ACC112 (cell line): ENCODE measurements around the gene MEF2C.

ENCODE experiments used
- H2AFZ ChIP-seq: fragments of 200-600 bp; sonication (generic); one replicate; pipeline ENCODE4 v1.6.0; 2017; ENCODE audit warnings: antibody characterized with exemption, low read length; ENCODE audit not compliant: unreplicated experiment
- H3K27ac ChIP-seq: fragments of 200-600 bp; sonication (generic); 2 replicates; pipeline ENCODE4 v1.5.1; 2014; ENCODE audit warnings: low read depth, mild to moderate bottlenecking, antibody characterized with exemption, low read length, moderate library complexity
- H3K27me3 ChIP-seq: fragments of 200-600 bp; sonication (generic); 2 replicates; pipeline ENCODE4 v1.6.1; 2014; ENCODE audit warnings: mild to moderate bottlenecking, antibody characterized with exemption, low read length, moderate library complexity, mixed read lengths; ENCODE audit not compliant: insufficient read depth
- H3K36me3 ChIP-seq: fragments of 200-600 bp; sonication (generic); 2 replicates; pipeline ENCODE4 v1.6.1; 2016; ENCODE audit warnings: mild to moderate bottlenecking, antibody characterized with exemption, low read length, moderate library complexity, mixed read lengths; ENCODE audit not compliant: insufficient read depth
- H3K4me1 ChIP-seq: fragments of 200-600 bp; sonication (generic); one replicate; pipeline ENCODE4 v1.6.1; 2016; ENCODE audit warnings: low read length, mixed read lengths; ENCODE audit not compliant: insufficient read depth, unreplicated experiment, control insufficient read depth
- H3K4me3 ChIP-seq: fragments of 200-600 bp; sonication (generic); 2 replicates; pipeline ENCODE4 v1.5.1; 2014; ENCODE audit warnings: mild to moderate bottlenecking, low read depth, low read length
- H3K79me2 ChIP-seq: fragments of 200-600 bp; sonication (generic); one replicate; pipeline ENCODE4 v1.6.0; 2016; ENCODE audit warnings: low read length; ENCODE audit not compliant: control insufficient read depth, unreplicated experiment, insufficient read depth

Gene MEF2C

GRCh38 chr5:88760527-88760926 lies 122.5 kb downstream of the MEF2C start:
- Histone ChIP-seq H3K4me3 (no peak overlapping the region), H3K27me3 (no peaks in the 10 kb centered on the region), H2AFZ (no peak overlapping the region), H3K36me3 (no peaks in the 10 kb centered on the region), H3K4me1 (peaks cover 4% of the 10 kb centered on the region), H3K27ac (no peak overlapping the region), H3K79me2 (no peaks in the 10 kb centered on the region)

GRCh38 chr5:88758591-88758990 lies 124.4 kb downstream of the MEF2C start:
- H2AFZ ChIP-seq = no peak overlapping the region
- H3K27ac ChIP-seq = no peak overlapping the region
- H3K4me3 ChIP-seq = no peak overlapping the region
- H3K79me2 ChIP-seq = no peaks in the 10 kb centered on the region
- H3K27me3 ChIP-seq = no peaks in the 10 kb centered on the region
- H3K4me1 ChIP-seq = peaks cover 4% of the 10 kb centered on the region
- H3K36me3 ChIP-seq = no peaks in the 10 kb centered on the region

- Histone ChIP-seq H3K4me3 (no peak overlapping the region), H2AFZ (no peak overlapping the region), H3K4me1 (peaks cover 4% of the 10 kb centered on the region), H3K27me3 (no peaks in the 10 kb centered on the region), H3K79me2 (no peaks in the 10 kb centered on the region), H3K27ac (no peak overlapping the region), H3K36me3 (no peaks in the 10 kb centered on the region)
Measured at GRCh38 chr5:88758184-88758583, 124.8 kb downstream of the MEF2C start.

- Histone ChIP-seq H3K79me2 (no peaks in the 10 kb centered on the region), H3K36me3 (no peaks in the 10 kb centered on the region), H3K27me3 (no peaks in the 10 kb centered on the region)
Measured at GRCh38 chr5:88756953-88757352, 126.0 kb downstream of the MEF2C start.

GRCh38 chr5:88748666-88749065 lies 134.3 kb downstream of the MEF2C start:
- Histone ChIP-seq H3K79me2 (no peaks in the 10 kb centered on the region), H3K27ac (no peak overlapping the region), H3K27me3 (no peaks in the 10 kb centered on the region), H3K4me3 (no peak overlapping the region), H2AFZ (no peak overlapping the region), H3K36me3 (no peaks in the 10 kb centered on the region), H3K4me1 (no peaks in the 10 kb centered on the region)

More at GRCh38 chr5:88756953-88757352, 126.0 kb downstream of the MEF2C start:
- H3K4me3 ChIP-seq = no peak overlapping the region
- peaks cover 4% of the 10 kb centered on the region for H3K4me1 ChIP-seq
- H2AFZ ChIP-seq = no peak overlapping the region
- no peak overlapping the region for H3K27ac ChIP-seq

GRCh38 chr5:88746438-88746882 lies 136.5 kb downstream of the MEF2C start:
- Histone ChIP-seq H3K79me2 (no peaks in the 10 kb centered on the region), H2AFZ (no peak overlapping the region)

GRCh38 chr5:88745093-88745696 lies 137.8 kb downstream of the MEF2C start:
- no peaks in the 10 kb centered on the region for H3K36me3 ChIP-seq
- H2AFZ ChIP-seq = no peak overlapping the region
- H3K27me3 ChIP-seq = no peaks in the 10 kb centered on the region
- H3K27ac ChIP-seq = no peak overlapping the region
- H3K4me3 ChIP-seq = no peak overlapping the region
- peaks cover 16% of the 10 kb centered on the region for H3K4me1 ChIP-seq
- no peaks in the 10 kb centered on the region for H3K79me2 ChIP-seq

More at GRCh38 chr5:88746438-88746882, 136.5 kb downstream of the MEF2C start:
- Histone ChIP-seq H3K36me3 (no peaks in the 10 kb centered on the region), H3K4me3 (no peak overlapping the region), H3K27ac (no peak overlapping the region), H3K4me1 (peaks cover 6% of the 10 kb centered on the region), H3K27me3 (no peaks in the 10 kb centered on the region)

GRCh38 chr5:88743231-88743834 lies 139.7 kb downstream of the MEF2C start:
- no peaks in the 10 kb centered on the region for H3K27me3 ChIP-seq
- H3K27ac ChIP-seq = no peak overlapping the region
- H3K4me1 ChIP-seq = peaks cover 16% of the 10 kb centered on the region
- no peaks in the 10 kb centered on the region for H3K79me2 ChIP-seq
- H2AFZ ChIP-seq = no peak overlapping the region
- H3K36me3 ChIP-seq = no peaks in the 10 kb centered on the region
- H3K4me3 ChIP-seq = no peak overlapping the region

GRCh38 chr5:88741964-88742363 lies 141.0 kb downstream of the MEF2C start:
- Histone ChIP-seq H3K79me2 (no peaks in the 10 kb centered on the region), H3K36me3 (no peaks in the 10 kb centered on the region), H3K4me1 (peaks cover 16% of the 10 kb centered on the region), H3K4me3 (no peak overlapping the region), H2AFZ (no peak overlapping the region), H3K27ac (no peak overlapping the region), H3K27me3 (no peaks in the 10 kb centered on the region)

GRCh38 chr5:88740604-88741185 lies 142.3 kb downstream of the MEF2C start:
- Histone ChIP-seq H3K79me2 (no peaks in the 10 kb centered on the region), H3K36me3 (no peaks in the 10 kb centered on the region)

GRCh38 chr5:88736494-88736893 lies 146.5 kb downstream of the MEF2C start:
- Histone ChIP-seq H3K27ac (no peak overlapping the region), H3K4me1 (peaks cover 10% of the 10 kb centered on the region), H3K4me3 (no peak overlapping the region), H2AFZ (no peak overlapping the region), H3K79me2 (no peaks in the 10 kb centered on the region), H3K27me3 (no peaks in the 10 kb centered on the region), H3K36me3 (no peaks in the 10 kb centered on the region)

More at GRCh38 chr5:88740604-88741185, 142.3 kb downstream of the MEF2C start:
- H3K27me3 ChIP-seq = no peaks in the 10 kb centered on the region
- peaks cover 16% of the 10 kb centered on the region for H3K4me1 ChIP-seq
- H3K4me3 ChIP-seq = no peak overlapping the region
- no peak overlapping the region for H3K27ac ChIP-seq
- H2AFZ ChIP-seq = no peak overlapping the region
